HepG2 (cell line): ENCODE data around the gene ZC3H7B. TPM values are rescaled to one million over a fixed set of nuclear protein-coding genes. Genes with fewer than 3 reads are reported as not detected.

Experiments
- AKAP8 ChIP-seq: sonication (generic); formaldehyde crosslinking; IDR thresholded peaks from 2 replicates; pipeline ENCODE4 v1.5.1; 2020; ENCODE audit warnings: mild to moderate bottlenecking, missing genetic modification reagents
- BORCS8-MEF2B ChIP-seq: sonication (generic); formaldehyde crosslinking; IDR thresholded peaks from 2 replicates; pipeline ENCODE4 v1.8.0; 2022; ENCODE audit warnings: mild to moderate bottlenecking, missing genetic modification reagents
- DMAP1 ChIP-seq: IDR thresholded peaks from 2 replicates; pipeline ENCODE4 v1.6.1; 2016
- KLF16 ChIP-seq, 2 experiments: sonication (generic) in 1 of 2; formaldehyde crosslinking in 1 of 2; IDR thresholded peaks; 2 replicates each; pipeline versions ENCODE4 v1.6.1 to v1.8.0; 2016 to 2023; ENCODE audit warnings: missing genetic modification reagents in 2 of 2, missing compliant biosample characterization in 1 of 2
- MXD4 ChIP-seq: IDR thresholded peaks from 2 replicates; pipeline ENCODE4 v1.6.1; 2016; ENCODE audit warnings: mild to moderate bottlenecking, missing biosample characterization, missing genetic modification reagents
- NR2C2 ChIP-seq: sonication (generic); formaldehyde crosslinking; IDR thresholded peaks from 2 replicates; pipeline ENCODE4 v1.4.0; 2020; ENCODE audit warnings: missing genetic modification reagents, mild to moderate bottlenecking, moderate library complexity, borderline replicate concordance
- ONECUT2 ChIP-seq: sonication (generic); formaldehyde crosslinking; IDR thresholded peaks from 2 replicates; pipeline ENCODE4 v1.4.0; 2020; ENCODE audit warnings: missing genetic modification reagents
- RBFOX2 ChIP-seq: fragments of 200-400 bp; formaldehyde crosslinking; IDR thresholded peaks from 2 replicates; pipeline ENCODE4 v1.6.1; 2017; ENCODE audit warnings: low read depth, mild to moderate bottlenecking, low read length
- TEAD3 ChIP-seq: optimal IDR thresholded peaks from 2 replicates; pipeline ENCODE3; 2016; ENCODE audit warnings: borderline replicate concordance
- XRCC5 ChIP-seq: fragments of 200-400 bp; formaldehyde crosslinking; optimal IDR thresholded peaks from 2 replicates; pipeline ENCODE3; 2017; ENCODE audit warnings: mild to moderate bottlenecking, low read length
- ZMYM4 ChIP-seq: sonication (generic); formaldehyde crosslinking; IDR thresholded peaks from 2 replicates; pipeline ENCODE4 v1.8.1; 2023; ENCODE audit warnings: mild to moderate bottlenecking, missing genetic modification reagents
- ZNF281 ChIP-seq: sonication (generic); formaldehyde crosslinking; IDR thresholded peaks from 2 replicates; pipeline ENCODE4 v1.4.0; 2020; ENCODE audit warnings: missing genetic modification reagents, borderline replicate concordance
- ZNF430 ChIP-seq: sonication (generic); formaldehyde crosslinking; IDR thresholded peaks from 2 replicates; pipeline ENCODE4 v1.9.0; 2021; ENCODE audit warnings: mild to moderate bottlenecking, missing genetic modification reagents
- ZNF644 ChIP-seq: IDR thresholded peaks from 2 replicates; pipeline ENCODE4 v1.6.1; 2016; ENCODE audit warnings: low read depth
- ZNF816 ChIP-seq: sonication (generic); formaldehyde crosslinking; IDR thresholded peaks from 2 replicates; pipeline ENCODE4 v1.8.0; 2022; ENCODE audit warnings: missing genetic modification reagents, mild to moderate bottlenecking, borderline replicate concordance
- polyA plus RNA-seq, 8 experiments: library from polyadenylated mRNA; depleted of rRNA in 3 of 8; stranded (reverse) in 7 of 8; unstranded in 1 of 8; fragments of >200 nt; fragmentation: Illumina TruSeq in 4 of 8; extraction: Trizol in 4 of 8; gene quantifications; 2 replicates each; pipeline versions ENCODE4 v1.2.1 to v1.2.3, GENCODE V29; 2011 to 2016; ENCODE audit warnings: low read depth in 4 of 8, missing spikeins in 1 of 8, mixed read lengths in 1 of 8; ENCODE audit not compliant: insufficient read depth in 1 of 8
- total RNA-seq, 5 experiments: library from RNA; depleted of rRNA; stranded (reverse); fragments of >200 nt; fragmentation: Illumina TruSeq; extraction: Trizol; gene quantifications; 2 replicates each; pipeline ENCODE4 v1.2.3, GENCODE V29; 2016; ENCODE audit warnings: low read depth in 1 of 5
- TF ChIP-seq, protein P1 (sequence below): sonication (generic); formaldehyde crosslinking; IDR thresholded peaks from 2 replicates; pipeline ENCODE4 v1.4.0; 2020; ENCODE audit warnings: missing genetic modification reagents
- TF ChIP-seq, protein P2 (sequence below): sonication (generic); formaldehyde crosslinking; IDR thresholded peaks from 2 replicates; pipeline ENCODE4 v1.4.0; 2020; ENCODE audit warnings: missing genetic modification reagents, borderline replicate concordance
- TF ChIP-seq, protein P3 (sequence below): sonication (generic); formaldehyde crosslinking; IDR thresholded peaks from 2 replicates; pipeline ENCODE4 v1.4.0; 2020; ENCODE audit warnings: missing genetic modification reagents

The ZC3H7B gene
- total and polyA plus RNA-seq, 2 of the 13 experiments (the other 11 are each of a cell fraction or from before 2014, with no cell fraction given) = 26.4 to 37.2 TPM

- no peak for TF ChIP-seq ONECUT2 (CRISPR knock-in tag)
- peak; percentile 40; the same call in 1 of the 2 replicates for TF ChIP-seq ZNF281
- peak; percentile 95 for TF ChIP-seq DMAP1 (CRISPR knock-in tag)
- TF ChIP-seq NR2C2 (CRISPR knock-in tag) = peak; percentile 77
- TF ChIP-seq, protein P1, sequence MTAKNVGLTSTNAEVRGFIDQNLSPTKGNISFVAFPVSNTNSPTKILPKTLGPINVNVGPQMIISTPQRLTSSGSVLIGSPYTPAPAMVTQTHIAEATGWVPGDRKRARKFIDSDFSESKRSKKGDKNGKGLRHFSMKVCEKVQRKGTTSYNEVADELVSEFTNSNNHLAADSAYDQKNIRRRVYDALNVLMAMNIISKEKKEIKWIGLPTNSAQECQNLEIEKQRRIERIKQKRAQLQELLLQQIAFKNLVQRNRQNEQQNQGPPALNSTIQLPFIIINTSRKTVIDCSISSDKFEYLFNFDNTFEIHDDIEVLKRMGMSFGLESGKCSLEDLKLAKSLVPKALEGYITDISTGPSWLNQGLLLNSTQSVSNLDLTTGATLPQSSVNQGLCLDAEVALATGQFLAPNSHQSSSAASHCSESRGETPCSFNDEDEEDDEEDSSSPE = peak; percentile 89
- peak in 1 of 2 experiments; percentile 64; a peak in 2 of 4 replicates for TF ChIP-seq KLF16 (CRISPR knock-in tag; IDR thresholded peaks at IDR 0.05)
- TF ChIP-seq XRCC5 = peak; percentile 43
- peak; percentile 43 for TF ChIP-seq TEAD3
- TF ChIP-seq MXD4 = peak; percentile 93
- peak; percentile 54; the same call in 1 of the 2 replicates for TF ChIP-seq ZMYM4
- no peak; the same call in 1 of the 2 replicates for TF ChIP-seq ZNF816 (CRISPR knock-in tag)
- TF ChIP-seq, protein P2, sequence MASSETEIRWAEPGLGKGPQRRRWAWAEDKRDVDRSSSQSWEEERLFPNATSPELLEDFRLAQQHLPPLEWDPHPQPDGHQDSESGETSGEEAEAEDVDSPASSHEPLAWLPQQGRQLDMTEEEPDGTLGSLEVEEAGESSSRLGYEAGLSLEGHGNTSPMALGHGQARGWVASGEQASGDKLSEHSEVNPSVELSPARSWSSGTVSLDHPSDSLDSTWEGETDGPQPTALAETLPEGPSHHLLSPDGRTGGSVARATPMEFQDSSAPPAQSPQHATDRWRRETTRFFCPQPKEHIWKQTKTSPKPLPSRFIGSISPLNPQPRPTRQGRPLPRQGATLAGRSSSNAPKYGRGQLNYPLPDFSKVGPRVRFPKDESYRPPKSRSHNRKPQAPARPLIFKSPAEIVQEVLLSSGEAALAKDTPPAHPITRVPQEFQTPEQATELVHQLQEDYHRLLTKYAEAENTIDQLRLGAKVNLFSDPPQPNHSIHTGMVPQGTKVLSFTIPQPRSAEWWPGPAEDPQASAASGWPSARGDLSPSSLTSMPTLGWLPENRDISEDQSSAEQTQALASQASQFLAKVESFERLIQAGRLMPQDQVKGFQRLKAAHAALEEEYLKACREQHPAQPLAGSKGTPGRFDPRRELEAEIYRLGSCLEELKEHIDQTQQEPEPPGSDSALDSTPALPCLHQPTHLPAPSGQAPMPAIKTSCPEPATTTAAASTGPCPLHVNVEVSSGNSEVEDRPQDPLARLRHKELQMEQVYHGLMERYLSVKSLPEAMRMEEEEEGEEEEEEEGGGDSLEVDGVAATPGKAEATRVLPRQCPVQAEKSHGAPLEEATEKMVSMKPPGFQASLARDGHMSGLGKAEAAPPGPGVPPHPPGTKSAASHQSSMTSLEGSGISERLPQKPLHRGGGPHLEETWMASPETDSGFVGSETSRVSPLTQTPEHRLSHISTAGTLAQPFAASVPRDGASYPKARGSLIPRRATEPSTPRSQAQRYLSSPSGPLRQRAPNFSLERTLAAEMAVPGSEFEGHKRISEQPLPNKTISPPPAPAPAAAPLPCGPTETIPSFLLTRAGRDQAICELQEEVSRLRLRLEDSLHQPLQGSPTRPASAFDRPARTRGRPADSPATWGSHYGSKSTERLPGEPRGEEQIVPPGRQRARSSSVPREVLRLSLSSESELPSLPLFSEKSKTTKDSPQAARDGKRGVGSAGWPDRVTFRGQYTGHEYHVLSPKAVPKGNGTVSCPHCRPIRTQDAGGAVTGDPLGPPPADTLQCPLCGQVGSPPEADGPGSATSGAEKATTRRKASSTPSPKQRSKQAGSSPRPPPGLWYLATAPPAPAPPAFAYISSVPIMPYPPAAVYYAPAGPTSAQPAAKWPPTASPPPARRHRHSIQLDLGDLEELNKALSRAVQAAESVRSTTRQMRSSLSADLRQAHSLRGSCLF = no peak
- no peak for TF ChIP-seq RBFOX2
- TF ChIP-seq BORCS8-MEF2B = peak; percentile 86
- TF ChIP-seq ZNF644 = peak; percentile 61; the same call in 1 of the 2 replicates
- peak; percentile 86 for TF ChIP-seq ZNF430 (CRISPR knock-in tag)
- TF ChIP-seq AKAP8 (CRISPR knock-in tag) = no peak
- TF ChIP-seq, protein P3, sequence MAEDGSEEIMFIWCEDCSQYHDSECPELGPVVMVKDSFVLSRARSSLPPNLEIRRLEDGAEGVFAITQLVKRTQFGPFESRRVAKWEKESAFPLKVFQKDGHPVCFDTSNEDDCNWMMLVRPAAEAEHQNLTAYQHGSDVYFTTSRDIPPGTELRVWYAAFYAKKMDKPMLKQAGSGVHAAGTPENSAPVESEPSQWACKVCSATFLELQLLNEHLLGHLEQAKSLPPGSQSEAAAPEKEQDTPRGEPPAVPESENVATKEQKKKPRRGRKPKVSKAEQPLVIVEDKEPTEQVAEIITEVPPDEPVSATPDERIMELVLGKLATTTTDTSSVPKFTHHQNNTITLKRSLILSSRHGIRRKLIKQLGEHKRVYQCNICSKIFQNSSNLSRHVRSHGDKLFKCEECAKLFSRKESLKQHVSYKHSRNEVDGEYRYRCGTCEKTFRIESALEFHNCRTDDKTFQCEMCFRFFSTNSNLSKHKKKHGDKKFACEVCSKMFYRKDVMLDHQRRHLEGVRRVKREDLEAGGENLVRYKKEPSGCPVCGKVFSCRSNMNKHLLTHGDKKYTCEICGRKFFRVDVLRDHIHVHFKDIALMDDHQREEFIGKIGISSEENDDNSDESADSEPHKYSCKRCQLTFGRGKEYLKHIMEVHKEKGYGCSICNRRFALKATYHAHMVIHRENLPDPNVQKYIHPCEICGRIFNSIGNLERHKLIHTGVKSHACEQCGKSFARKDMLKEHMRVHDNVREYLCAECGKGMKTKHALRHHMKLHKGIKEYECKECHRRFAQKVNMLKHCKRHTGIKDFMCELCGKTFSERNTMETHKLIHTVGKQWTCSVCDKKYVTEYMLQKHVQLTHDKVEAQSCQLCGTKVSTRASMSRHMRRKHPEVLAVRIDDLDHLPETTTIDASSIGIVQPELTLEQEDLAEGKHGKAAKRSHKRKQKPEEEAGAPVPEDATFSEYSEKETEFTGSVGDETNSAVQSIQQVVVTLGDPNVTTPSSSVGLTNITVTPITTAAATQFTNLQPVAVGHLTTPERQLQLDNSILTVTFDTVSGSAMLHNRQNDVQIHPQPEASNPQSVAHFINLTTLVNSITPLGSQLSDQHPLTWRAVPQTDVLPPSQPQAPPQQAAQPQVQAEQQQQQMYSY (CRISPR knock-in tag) = no peak
Measured at GRCh38 chr22:41308544-41308947, 7.2 kb downstream of the ZC3H7B start (continued).
